DND-41 (cell line): ENCODE measurements around the gene NLGN1.

Experiments
- CTCF ChIP-seq: IDR thresholded peaks from 2 replicates; pipeline ENCODE4 v1.5.1; 2012; ENCODE audit warnings: borderline replicate concordance, low read length, moderate library complexity, mild to moderate bottlenecking; ENCODE audit not compliant: poor library complexity, severe bottlenecking; ENCODE audit errors: extremely low read depth
- EZH2 ChIP-seq: IDR thresholded peaks from 3 replicates; pipeline ENCODE4 v1.6.1; 2012; ENCODE audit warnings: borderline replicate concordance, low read depth, mild to moderate bottlenecking, moderate library complexity, low read length, inconsistent platforms; ENCODE audit not compliant: severe bottlenecking

- TF ChIP-seq CTCF = no peak
- TF ChIP-seq EZH2 = no peak
These were observed 336.9 kb downstream of the NLGN1 start for GRCh38 chr3:173734473-173734872.
